Stomach (tissue), 4 donors: ENCODE measurements around the gene APCDD1L.

Experiments used
- POLR2A ChIP-seq, 4 donors: fragments of 450-650 bp; IDR thresholded peaks; one replicate each; pipeline ENCODE4 v1.6.1; 2016; ENCODE audit warnings: antibody characterized with exemption in 4 of 4, control low read depth in 2 of 4, mild to moderate bottlenecking in 1 of 4, moderate library complexity in 1 of 4
- POLR2AphosphoS5 ChIP-seq, 3 donors: sonication (generic); formaldehyde crosslinking; IDR thresholded peaks; one replicate each; pipeline ENCODE4 v1.6.1; 2016; ENCODE audit warnings: antibody characterized with exemption in 3 of 3
- TF ChIP-seq, protein P1 (sequence below), 7 experiments: fragments of 450-650 bp in 4 of 7; fragments of 200-600 bp in 3 of 7; sonication (generic) in 3 of 7; IDR thresholded peaks; one replicate each; pipeline ENCODE4 v1.5.1; 2016 to 2019; ENCODE audit warnings: antibody characterized with exemption in 7 of 7, control low read depth in 2 of 7, mild to moderate bottlenecking in 1 of 7

DNA sequence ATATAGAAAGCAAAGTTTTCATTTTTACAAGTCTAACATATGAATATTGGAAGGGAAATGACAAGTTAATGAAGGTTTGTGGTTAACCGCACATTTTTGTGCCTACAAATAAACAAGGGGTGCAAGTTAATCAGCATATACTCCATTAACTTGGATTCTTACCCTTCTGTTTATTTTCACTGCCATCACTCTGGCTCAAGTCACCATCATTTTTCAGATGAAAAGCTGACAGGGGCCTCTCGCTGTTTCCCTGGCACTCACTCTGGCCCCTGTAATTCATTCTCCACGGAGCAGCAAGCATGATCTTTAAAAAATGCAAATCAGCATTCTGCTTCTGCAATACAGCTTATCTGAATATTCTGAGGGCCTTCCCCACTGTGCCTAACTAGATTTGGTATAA is 29.8 kb downstream of the APCDD1L start:
- TF ChIP-seq, protein P1, sequence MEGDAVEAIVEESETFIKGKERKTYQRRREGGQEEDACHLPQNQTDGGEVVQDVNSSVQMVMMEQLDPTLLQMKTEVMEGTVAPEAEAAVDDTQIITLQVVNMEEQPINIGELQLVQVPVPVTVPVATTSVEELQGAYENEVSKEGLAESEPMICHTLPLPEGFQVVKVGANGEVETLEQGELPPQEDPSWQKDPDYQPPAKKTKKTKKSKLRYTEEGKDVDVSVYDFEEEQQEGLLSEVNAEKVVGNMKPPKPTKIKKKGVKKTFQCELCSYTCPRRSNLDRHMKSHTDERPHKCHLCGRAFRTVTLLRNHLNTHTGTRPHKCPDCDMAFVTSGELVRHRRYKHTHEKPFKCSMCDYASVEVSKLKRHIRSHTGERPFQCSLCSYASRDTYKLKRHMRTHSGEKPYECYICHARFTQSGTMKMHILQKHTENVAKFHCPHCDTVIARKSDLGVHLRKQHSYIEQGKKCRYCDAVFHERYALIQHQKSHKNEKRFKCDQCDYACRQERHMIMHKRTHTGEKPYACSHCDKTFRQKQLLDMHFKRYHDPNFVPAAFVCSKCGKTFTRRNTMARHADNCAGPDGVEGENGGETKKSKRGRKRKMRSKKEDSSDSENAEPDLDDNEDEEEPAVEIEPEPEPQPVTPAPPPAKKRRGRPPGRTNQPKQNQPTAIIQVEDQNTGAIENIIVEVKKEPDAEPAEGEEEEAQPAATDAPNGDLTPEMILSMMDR (IDR thresholded peaks at IDR 0.05), result no peak
- TF ChIP-seq POLR2AphosphoS5 (IDR thresholded peaks at IDR 0.05) (no peak), POLR2A (IDR thresholded peaks at IDR 0.05) (no peak)
